Measurements from ENCODE around the gene GTF2F1.

Gene GTF2F1

DNA sequence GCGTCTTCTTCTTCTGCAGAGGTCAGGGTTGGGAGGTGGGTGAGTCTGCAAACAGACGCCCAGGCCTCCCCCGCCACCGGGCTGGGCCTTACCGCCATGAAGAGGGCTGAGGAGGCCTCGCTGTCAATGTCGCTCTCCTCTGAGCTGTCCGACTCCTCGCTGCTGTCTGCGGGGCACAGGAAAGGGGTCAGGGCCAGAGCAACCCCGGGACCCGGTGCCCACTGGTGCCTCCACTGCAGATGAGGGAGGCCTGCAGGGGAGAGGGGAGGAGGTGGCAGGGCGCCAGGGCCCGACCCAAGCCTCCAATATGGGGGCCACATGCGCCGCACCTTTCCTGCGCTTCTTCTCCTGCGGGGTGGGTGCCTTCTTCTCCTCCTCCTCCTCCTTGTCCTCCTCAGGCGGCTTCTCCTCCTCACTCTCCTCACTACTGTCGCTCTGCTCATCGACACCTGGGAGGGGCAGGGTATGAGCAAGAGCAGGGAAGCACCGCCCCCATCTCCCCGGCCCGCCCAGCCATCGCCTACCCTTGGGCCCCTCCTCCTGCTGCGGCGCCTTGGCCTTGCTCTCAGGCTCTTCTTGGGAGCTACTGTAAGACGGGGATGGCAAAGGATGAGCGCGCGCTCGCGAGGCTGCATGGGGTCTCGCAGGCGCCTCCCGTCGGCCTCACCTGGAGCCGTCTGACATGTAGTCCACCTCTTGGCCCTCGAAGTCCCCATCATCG, 11.8 kb downstream of the GTF2F1 start:
- no peak overlapping the region for H3K4me3 Mint-ChIP-seq
- no peaks in the 10 kb centered on the region for H3K27me3 Mint-ChIP-seq (ENCODE audit: low read depth)
- TF ChIP-seq, protein P1, sequence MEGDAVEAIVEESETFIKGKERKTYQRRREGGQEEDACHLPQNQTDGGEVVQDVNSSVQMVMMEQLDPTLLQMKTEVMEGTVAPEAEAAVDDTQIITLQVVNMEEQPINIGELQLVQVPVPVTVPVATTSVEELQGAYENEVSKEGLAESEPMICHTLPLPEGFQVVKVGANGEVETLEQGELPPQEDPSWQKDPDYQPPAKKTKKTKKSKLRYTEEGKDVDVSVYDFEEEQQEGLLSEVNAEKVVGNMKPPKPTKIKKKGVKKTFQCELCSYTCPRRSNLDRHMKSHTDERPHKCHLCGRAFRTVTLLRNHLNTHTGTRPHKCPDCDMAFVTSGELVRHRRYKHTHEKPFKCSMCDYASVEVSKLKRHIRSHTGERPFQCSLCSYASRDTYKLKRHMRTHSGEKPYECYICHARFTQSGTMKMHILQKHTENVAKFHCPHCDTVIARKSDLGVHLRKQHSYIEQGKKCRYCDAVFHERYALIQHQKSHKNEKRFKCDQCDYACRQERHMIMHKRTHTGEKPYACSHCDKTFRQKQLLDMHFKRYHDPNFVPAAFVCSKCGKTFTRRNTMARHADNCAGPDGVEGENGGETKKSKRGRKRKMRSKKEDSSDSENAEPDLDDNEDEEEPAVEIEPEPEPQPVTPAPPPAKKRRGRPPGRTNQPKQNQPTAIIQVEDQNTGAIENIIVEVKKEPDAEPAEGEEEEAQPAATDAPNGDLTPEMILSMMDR (IDR thresholded peaks at IDR 0.05; ENCODE audit: unreplicated experiment in 3 of 3), result no peak
- peaks cover 3% of the 10 kb centered on the region for H3K9me3 Mint-ChIP-seq
- H3K27ac Mint-ChIP-seq, result no peak overlapping the region
- H3K4me1 Mint-ChIP-seq, result peaks cover 19% of the 10 kb centered on the region
- peaks cover 66% of the 10 kb centered on the region for H3K36me3 Mint-ChIP-seq (ENCODE audit: low read depth)

- Mint-ChIP-seq H3K27ac (no peak overlapping the region), H3K4me1 (peaks cover 22% of the 10 kb centered on the region), H3K9me3 (peaks cover 3% of the 10 kb centered on the region), H3K4me3 (no peak overlapping the region), H3K27me3 (ENCODE audit: low read depth) (no peaks in the 10 kb centered on the region), H3K36me3 (ENCODE audit: low read depth) (peaks cover 55% of the 10 kb centered on the region)
- TF ChIP-seq, protein P1 (IDR thresholded peaks at IDR 0.05; ENCODE audit: unreplicated experiment in 3 of 3), result no peak
Observed at GRCh38 chr19:6379744-6380143, 13.2 kb downstream of the GTF2F1 start.

GRCh38 chr19:6378486-6378885, 14.5 kb downstream of the GTF2F1 start:
- H3K27ac Mint-ChIP-seq, result peak overlapping the region; percentile 92 to 96 (median 95)
- peaks cover 51% of the 10 kb centered on the region for H3K36me3 Mint-ChIP-seq (ENCODE audit: low read depth)
- H3K4me3 Mint-ChIP-seq, result peak overlapping the region in 1 of 3 experiments; percentile 30
- H3K9me3 Mint-ChIP-seq, result peaks cover 3% of the 10 kb centered on the region
- no peaks in the 10 kb centered on the region for H3K27me3 Mint-ChIP-seq (ENCODE audit: low read depth)
- peaks cover 27% of the 10 kb centered on the region for H3K4me1 Mint-ChIP-seq
- TF ChIP-seq, protein P1 (IDR thresholded peaks at IDR 0.05; ENCODE audit: unreplicated experiment in 3 of 3), result no peak

- Mint-ChIP-seq H3K36me3 (ENCODE audit: low read depth) (peaks cover 47% of the 10 kb centered on the region), H3K27me3 (ENCODE audit: low read depth) (no peaks in the 10 kb centered on the region), H3K9me3 (peaks cover 3% of the 10 kb centered on the region), H3K4me1 (peaks cover 28% of the 10 kb centered on the region), H3K27ac (peak overlapping the region; percentile 92 to 96 (median 95)), H3K4me3 (peak overlapping the region in 1 of 3 experiments; percentile 30)
- TF ChIP-seq, protein P1 (IDR thresholded peaks at IDR 0.05; ENCODE audit: unreplicated experiment in 3 of 3), result no peak
Observed at GRCh38 chr19:6378041-6378440, 14.9 kb downstream of the GTF2F1 start.

DNA sequence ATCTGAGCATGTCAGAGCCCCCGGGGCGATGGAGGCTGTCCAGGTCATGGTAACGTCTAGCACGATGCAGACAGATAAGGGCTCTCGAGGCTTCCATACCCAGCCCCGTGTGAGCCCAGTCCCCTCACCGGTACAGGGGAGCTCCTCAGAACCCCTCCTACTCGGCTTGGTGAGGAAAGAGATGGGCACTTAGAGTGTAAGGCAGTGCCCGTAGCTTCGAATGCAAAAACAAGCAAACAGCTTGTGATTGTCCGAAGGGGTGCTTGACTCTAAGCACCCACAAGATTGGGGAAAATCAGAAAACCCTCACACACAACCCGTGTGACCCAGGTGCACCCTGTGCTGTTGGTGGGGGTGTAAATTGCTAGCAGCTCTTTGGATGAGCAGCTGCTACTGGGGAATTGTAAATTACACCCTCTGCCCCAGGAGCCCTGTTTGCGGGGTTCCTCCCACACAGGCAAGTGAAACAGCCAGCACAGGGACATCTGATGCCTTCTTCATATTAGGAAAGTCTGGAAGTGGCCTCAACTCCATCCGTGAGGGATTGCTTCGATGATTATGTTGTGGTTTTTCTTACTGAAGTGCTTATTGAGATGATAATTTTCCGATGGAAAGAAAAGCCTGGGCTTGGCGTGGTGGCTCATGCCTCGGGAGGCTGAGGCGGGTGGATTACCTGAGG, 16.3 kb downstream of the GTF2F1 start:
- peaks cover 34% of the 10 kb centered on the region for H3K4me1 Mint-ChIP-seq
- H3K4me3 Mint-ChIP-seq, result peak overlapping the region; percentile 26 to 63 (median 35)
- TF ChIP-seq, protein P1 (IDR thresholded peaks at IDR 0.05; ENCODE audit: unreplicated experiment in 3 of 3), result no peak
- H3K36me3 Mint-ChIP-seq (ENCODE audit: low read depth), result peaks cover 36% of the 10 kb centered on the region
- peak overlapping the region; percentile 90 to 92 (median 91) for H3K27ac Mint-ChIP-seq
- H3K27me3 Mint-ChIP-seq (ENCODE audit: low read depth), result no peaks in the 10 kb centered on the region
- H3K9me3 Mint-ChIP-seq, result peaks cover 3% of the 10 kb centered on the region

Data from nephron (organoid).